Prostate gland (tissue), 2 donors: ENCODE measurements around the gene COL23A1. TPM values are rescaled to one million over a fixed set of nuclear protein-coding genes. Genes with fewer than 3 reads are reported as not detected.

Experiments used
- DNase-seq: peaks from one replicate; pipeline ENCODE4 v3.0.0-alpha.2; 2019; ENCODE audit warnings: low spot score
- H3K27ac ChIP-seq, 2 donors: fragments of 200-600 bp; sonication (generic); 2 replicates each; pipeline ENCODE4 v1.5.1; 2017 to 2019
- H3K27me3 ChIP-seq: fragments of 200-600 bp; sonication (generic); replicated peaks from 2 replicates; pipeline ENCODE4 v1.5.1; 2019; ENCODE audit not compliant: insufficient read depth
- H3K36me3 ChIP-seq, 2 donors: fragments of 200-600 bp; sonication (generic); 1 replicate in 1 of 2; 2 replicates in 1 of 2; pipeline versions ENCODE4 v1.5.1 to v1.8.1; 2017 to 2019
- H3K4me1 ChIP-seq: fragments of 200-600 bp; sonication (generic); replicated peaks from 2 replicates; pipeline ENCODE4 v1.5.1; 2019
- H3K4me3 ChIP-seq, 2 donors: fragments of 200-600 bp; sonication (generic); 2 replicates each; pipeline ENCODE4 v1.5.1; 2017 to 2019
- H3K9me3 ChIP-seq: fragments of 200-600 bp; sonication (generic); 2 replicates; pipeline ENCODE4 v1.5.1; 2017
- POLR2A ChIP-seq: fragments of 450-650 bp; IDR thresholded peaks from one replicate; pipeline ENCODE4 v1.6.1; 2016; ENCODE audit warnings: antibody characterized with exemption, mild to moderate bottlenecking
- POLR2AphosphoS5 ChIP-seq: sonication (generic); formaldehyde crosslinking; IDR thresholded peaks from one replicate; pipeline ENCODE4 v1.6.1; 2017; ENCODE audit warnings: antibody characterized with exemption
- WGBS: methylation state at CpG from one replicate; pipeline ENCODE4 v1.1.5; 2018; 5-methylcytosine and 5-hydroxymethylcytosine counted together
- intact Hi-C: fragments of 100-400 bp; cut with DNase I; formaldehyde crosslinking; loops from one replicate; pipeline ENCODE4 v1.14.2; 2022
- total RNA-seq, 2 donors: library from RNA; depleted of rRNA; stranded (reverse); fragments of >200 nt; gene quantifications; one replicate each; pipeline ENCODE4 v1.1.0, GENCODE V29; 2016
- TF ChIP-seq, protein P1 (sequence below), 4 experiments: fragments of 200-600 bp in 2 of 4; fragments of 450-650 bp in 2 of 4; sonication (generic) in 2 of 4; IDR thresholded peaks; 1 replicate in 3 of 4; 2 replicates in 1 of 4; pipeline ENCODE4 v1.5.1; 2016 to 2019; ENCODE audit warnings: antibody characterized with exemption in 4 of 4, mild to moderate bottlenecking in 2 of 4, moderate library complexity in 2 of 4

COL23A1 gene
- total RNA-seq, 2 donors from 2014 or later: 2.7 to 6.1 TPM

DNA sequence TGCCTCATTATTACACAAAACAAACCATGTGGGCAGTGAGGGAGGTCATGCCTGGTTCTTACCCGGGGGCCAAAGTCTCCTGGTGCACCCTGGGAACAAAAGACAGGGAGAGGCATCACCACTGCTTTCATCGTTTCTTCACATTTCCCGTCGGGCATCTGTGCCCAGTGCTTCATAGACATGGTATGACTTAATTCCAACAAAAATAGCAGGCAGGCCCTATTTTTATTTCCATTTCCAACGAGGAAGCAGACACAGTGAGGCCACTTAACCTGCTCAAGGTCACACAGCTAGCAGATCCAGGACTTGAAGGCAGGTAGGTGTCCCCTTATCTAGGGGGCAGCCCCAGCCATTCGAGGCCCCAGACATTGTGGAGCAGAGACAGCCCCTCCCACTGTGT lies 322.9 kb downstream of the COL23A1 start:
- H3K27ac ChIP-seq: no peak overlapping the region
- H3K36me3 ChIP-seq: no peaks in the 10 kb centered on the region
- TF ChIP-seq POLR2A: no peak
- TF ChIP-seq POLR2AphosphoS5: no peak
- TF ChIP-seq, protein P1, sequence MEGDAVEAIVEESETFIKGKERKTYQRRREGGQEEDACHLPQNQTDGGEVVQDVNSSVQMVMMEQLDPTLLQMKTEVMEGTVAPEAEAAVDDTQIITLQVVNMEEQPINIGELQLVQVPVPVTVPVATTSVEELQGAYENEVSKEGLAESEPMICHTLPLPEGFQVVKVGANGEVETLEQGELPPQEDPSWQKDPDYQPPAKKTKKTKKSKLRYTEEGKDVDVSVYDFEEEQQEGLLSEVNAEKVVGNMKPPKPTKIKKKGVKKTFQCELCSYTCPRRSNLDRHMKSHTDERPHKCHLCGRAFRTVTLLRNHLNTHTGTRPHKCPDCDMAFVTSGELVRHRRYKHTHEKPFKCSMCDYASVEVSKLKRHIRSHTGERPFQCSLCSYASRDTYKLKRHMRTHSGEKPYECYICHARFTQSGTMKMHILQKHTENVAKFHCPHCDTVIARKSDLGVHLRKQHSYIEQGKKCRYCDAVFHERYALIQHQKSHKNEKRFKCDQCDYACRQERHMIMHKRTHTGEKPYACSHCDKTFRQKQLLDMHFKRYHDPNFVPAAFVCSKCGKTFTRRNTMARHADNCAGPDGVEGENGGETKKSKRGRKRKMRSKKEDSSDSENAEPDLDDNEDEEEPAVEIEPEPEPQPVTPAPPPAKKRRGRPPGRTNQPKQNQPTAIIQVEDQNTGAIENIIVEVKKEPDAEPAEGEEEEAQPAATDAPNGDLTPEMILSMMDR (IDR thresholded peaks at IDR 0.05): no peak
- H3K4me3 ChIP-seq: no peak overlapping the region
- no peaks in the 10 kb centered on the region for H3K4me1 ChIP-seq
- no peaks in the 10 kb centered on the region for H3K27me3 ChIP-seq
- intact Hi-C loops: no loop called here
- WGBS: 76% methylated on average over 6 of the region's 6 CpGs
- H3K9me3 ChIP-seq: no peaks in the 10 kb centered on the region
- no peak for DNase-seq

DNA sequence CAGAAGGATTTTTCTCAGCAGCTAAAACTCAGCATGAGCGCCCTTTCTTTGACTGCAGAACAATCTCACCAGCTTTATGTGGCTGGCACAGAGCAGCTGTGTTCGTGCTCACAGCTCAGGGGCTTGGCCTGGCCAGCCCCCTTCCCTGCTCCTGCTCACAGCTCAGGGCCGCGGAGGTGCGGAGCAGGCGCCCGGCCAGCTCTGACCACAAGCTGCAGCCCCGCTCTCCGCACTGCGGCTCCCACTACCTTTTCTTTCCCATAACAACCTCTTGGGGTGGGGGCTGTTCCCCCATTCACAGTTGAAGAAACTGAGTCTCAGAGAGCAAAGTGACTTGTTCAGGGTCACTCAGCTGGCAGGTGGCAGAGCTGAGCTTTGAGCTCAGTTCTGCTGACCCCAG lies 323.6 kb downstream of the COL23A1 start:
- Histone ChIP-seq H3K36me3 (no peaks in the 10 kb centered on the region), H3K4me3 (no peak overlapping the region), H3K27ac (no peak overlapping the region), H3K27me3 (no peaks in the 10 kb centered on the region), H3K4me1 (no peaks in the 10 kb centered on the region), H3K9me3 (no peaks in the 10 kb centered on the region)
- intact Hi-C loops: no loop called here
- DNase-seq: no peak
- 92% methylated on average over 10 of the region's 10 CpGs for WGBS
- TF ChIP-seq POLR2AphosphoS5: no peak
- TF ChIP-seq POLR2A: no peak
- TF ChIP-seq, protein P1 (IDR thresholded peaks at IDR 0.05): no peak

DNA sequence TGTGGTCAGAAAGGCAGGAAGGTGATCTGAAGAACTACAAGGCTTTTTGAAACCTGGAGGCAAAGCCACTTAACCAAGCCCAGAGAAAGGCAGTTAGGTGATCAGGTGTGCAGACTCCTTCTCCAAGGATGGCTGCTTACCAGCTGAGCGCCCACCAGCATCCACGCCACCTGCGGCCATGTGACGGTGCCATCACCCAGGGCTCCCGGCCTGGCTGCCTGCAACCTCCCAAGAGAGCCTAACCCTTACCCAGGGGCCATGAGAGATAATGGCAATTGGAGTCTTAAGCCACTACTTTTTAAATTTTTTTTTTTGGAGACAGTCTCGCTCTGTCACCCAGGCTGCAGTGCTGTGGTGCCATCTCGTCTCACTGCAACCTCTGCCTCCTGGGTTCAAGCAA lies 324.4 kb downstream of the COL23A1 start:
- H3K4me3 ChIP-seq: no peak overlapping the region
- no peaks in the 10 kb centered on the region for H3K36me3 ChIP-seq
- H3K9me3 ChIP-seq: no peaks in the 10 kb centered on the region
- H3K4me1 ChIP-seq: no peaks in the 10 kb centered on the region
- intact Hi-C loops: no loop called here
- no peaks in the 10 kb centered on the region for H3K27me3 ChIP-seq
- H3K27ac ChIP-seq: no peak overlapping the region
- 97% methylated on average over 7 of the region's 7 CpGs for WGBS
- TF ChIP-seq POLR2AphosphoS5 (no peak), POLR2A (no peak)
- TF ChIP-seq, protein P1 (IDR thresholded peaks at IDR 0.05): no peak
- DNase-seq: no peak

DNA sequence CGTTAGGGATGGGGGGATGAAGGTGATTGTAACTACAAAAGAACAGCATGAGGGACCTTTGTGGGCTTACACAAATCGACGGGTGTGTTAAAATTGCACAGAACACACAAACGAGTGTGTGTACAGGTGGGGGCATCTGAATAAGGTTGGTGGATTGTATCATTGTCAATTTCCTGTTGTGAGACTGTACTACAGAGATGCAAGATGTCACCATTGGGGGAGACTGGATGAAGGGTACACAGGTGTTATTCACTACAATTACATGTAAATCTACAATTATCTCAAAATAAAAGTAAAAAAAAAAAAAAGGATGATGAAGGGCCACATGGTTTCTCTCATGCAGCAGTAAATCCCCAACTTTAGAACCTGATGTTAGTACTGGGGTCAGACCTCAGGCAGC lies 326.1 kb downstream of the COL23A1 start:
- no peak overlapping the region for H3K4me3 ChIP-seq
- H3K27me3 ChIP-seq: no peaks in the 10 kb centered on the region
- no peak overlapping the region for H3K27ac ChIP-seq
- no peak for DNase-seq
- no peaks in the 10 kb centered on the region for H3K9me3 ChIP-seq
- intact Hi-C loops: no loop called here
- 91% methylated on average over 4 of the region's 4 CpGs for WGBS
- H3K4me1 ChIP-seq: no peaks in the 10 kb centered on the region
- TF ChIP-seq POLR2A (no peak), POLR2AphosphoS5 (no peak)
- TF ChIP-seq, protein P1 (IDR thresholded peaks at IDR 0.05): no peak
- H3K36me3 ChIP-seq: no peaks in the 10 kb centered on the region

DNA sequence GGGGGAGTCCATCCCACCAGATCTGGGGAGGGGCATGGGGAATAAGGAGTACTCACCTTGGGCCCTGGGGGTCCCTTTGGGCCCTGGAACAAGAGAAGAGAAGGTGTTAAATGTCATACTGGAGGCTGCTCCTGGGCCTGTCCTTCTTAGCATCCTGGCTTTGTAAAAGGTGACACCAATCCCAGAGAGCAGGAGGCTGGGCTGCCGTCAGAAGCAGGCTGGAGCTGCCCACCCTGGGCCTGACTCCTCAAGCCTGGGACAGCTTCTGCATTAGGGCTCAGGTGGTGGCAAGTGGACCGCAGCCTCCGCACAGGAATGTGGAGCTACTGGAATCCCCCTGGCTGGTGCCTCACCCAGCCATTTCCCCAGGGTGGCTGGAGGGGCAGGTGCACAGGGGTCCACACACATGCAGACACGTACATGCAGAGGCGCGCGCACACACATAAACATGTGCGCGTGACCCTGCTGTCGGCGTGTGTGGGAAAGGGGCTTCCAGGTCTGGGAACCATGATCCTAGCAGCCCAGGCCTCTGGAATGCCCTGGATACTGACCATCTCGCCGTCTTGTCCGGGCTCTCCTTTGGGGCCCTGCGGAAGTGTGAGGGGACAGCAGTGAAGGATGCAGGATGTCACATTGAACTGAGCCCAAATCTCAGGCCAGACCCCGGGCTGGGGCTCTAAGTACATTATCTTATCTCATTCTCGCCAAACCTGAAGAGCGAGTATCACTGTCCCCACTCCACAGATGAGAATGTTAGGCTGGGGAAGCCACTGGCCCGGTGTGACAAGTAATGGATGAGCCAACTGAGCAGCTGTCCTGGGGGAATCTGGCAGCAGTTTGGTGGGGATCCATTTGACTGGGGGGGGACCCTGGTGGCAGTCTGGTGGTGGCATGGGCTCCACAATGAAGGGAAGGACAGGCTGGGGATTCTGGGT lies 328.3 kb downstream of the COL23A1 start:
- intact Hi-C loops: no loop called here
- Histone ChIP-seq H3K9me3 (no peaks in the 10 kb centered on the region), H3K4me3 (no peak overlapping the region), H3K36me3 (no peaks in the 10 kb centered on the region), H3K27me3 (no peaks in the 10 kb centered on the region), H3K4me1 (no peaks in the 10 kb centered on the region), H3K27ac (no peak overlapping the region)
- DNase-seq: no peak
- WGBS: 81% methylated on average over 19 of the region's 19 CpGs
- TF ChIP-seq, protein P1 (IDR thresholded peaks at IDR 0.05): no peak
- TF ChIP-seq POLR2A (no peak), POLR2AphosphoS5 (no peak)
